ENCODE measurements around the gene TEAD1.
"Not testable (repeated sequence)": the region's sequence is repeated elsewhere in the genome, so short reads cannot be mapped to it uniquely, and the experiment has no call there.

The TEAD1 gene

GRCh38 chr11:12876988-12877387 is 202.8 kb downstream of the TEAD1 start:
- DNase-seq = no peak

GRCh38 chr11:12877508-12877907 is 203.3 kb downstream of the TEAD1 start:
- DNase-seq = not testable (repeated sequence)

GRCh38 chr11:12880327-12880726 is 206.1 kb downstream of the TEAD1 start:
- no peak for DNase-seq

- DNase-seq = no peak
Observed at GRCh38 chr11:12882670-12883069, 208.4 kb downstream of the TEAD1 start.

GRCh38 chr11:12884751-12885318 is 210.6 kb downstream of the TEAD1 start:
- no peak for DNase-seq

- DNase-seq = no peak
Observed at GRCh38 chr11:12885717-12886239, 211.6 kb downstream of the TEAD1 start.

- DNase-seq = no peak
Observed at GRCh38 chr11:12886508-12886907, 212.3 kb downstream of the TEAD1 start.

- DNase-seq = peak; percentile 2 to 8
Observed at GRCh38 chr11:12888525-12889158, 214.4 kb downstream of the TEAD1 start.

GRCh38 chr11:12889243-12889642 is 215.0 kb downstream of the TEAD1 start:
- no peak for DNase-seq

- no peak for DNase-seq
Observed at GRCh38 chr11:12890476-12890875, 216.3 kb downstream of the TEAD1 start.

- no peak for DNase-seq
Observed at GRCh38 chr11:12893787-12894672, 219.8 kb downstream of the TEAD1 start.

GRCh38 chr11:12897390-12897789 is 223.2 kb downstream of the TEAD1 start:
- no peak for DNase-seq

- no peak for DNase-seq
Observed at GRCh38 chr11:12897867-12898266, 223.6 kb downstream of the TEAD1 start.

- no peak for DNase-seq
Observed at GRCh38 chr11:12900496-12900895, 226.3 kb downstream of the TEAD1 start.

- no peak for DNase-seq
Observed at GRCh38 chr11:12901272-12901671, 227.1 kb downstream of the TEAD1 start.

GRCh38 chr11:12901874-12902481 is 227.8 kb downstream of the TEAD1 start:
- DNase-seq = no peak

- DNase-seq = no peak
Observed at GRCh38 chr11:12902791-12903486, 228.7 kb downstream of the TEAD1 start.

GRCh38 chr11:12905435-12905834 is 231.2 kb downstream of the TEAD1 start:
- DNase-seq = no peak

GRCh38 chr11:12906501-12906900 is 232.3 kb downstream of the TEAD1 start:
- no peak for DNase-seq

- no peak for DNase-seq
Observed at GRCh38 chr11:12909879-12910278, 235.7 kb downstream of the TEAD1 start.

- DNase-seq = no peak
Observed at GRCh38 chr11:12914400-12914912, 240.2 kb downstream of the TEAD1 start.

- no peak for DNase-seq
Observed at GRCh38 chr11:12915093-12915492, 240.9 kb downstream of the TEAD1 start.
